HG03460 (cell line): ENCODE measurements around the gene CDC34.

Source experiments
- ATAC-seq: cut with Tn5 transposase; IDR thresholded peaks from one replicate; pipeline ENCODE4 v1.9.1; 2021; ENCODE audit not compliant: unreplicated experiment

CDC34 gene

DNA sequence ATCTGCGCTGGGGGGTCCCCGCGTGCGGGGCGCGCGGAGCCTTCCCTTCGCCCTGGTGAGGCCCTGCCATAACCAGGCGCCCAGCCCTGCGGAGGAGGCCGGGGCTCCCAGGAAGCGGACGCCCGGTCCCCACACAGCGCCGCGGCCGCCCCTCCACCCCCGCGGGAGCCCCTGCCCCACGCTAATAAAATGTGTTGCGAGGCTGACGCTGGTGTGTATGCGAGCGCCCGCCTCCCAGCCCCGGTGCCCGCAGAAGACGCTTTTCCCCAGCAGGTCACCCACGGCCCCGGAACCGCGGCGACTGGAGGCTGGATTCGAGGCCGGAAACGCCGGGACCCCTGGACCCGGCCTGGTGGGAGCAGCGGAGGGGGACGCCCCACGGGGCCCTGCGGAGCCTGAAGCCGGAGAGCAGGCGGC, 12.1 kb upstream of the CDC34 start:
- no peak for ATAC-seq

DNA sequence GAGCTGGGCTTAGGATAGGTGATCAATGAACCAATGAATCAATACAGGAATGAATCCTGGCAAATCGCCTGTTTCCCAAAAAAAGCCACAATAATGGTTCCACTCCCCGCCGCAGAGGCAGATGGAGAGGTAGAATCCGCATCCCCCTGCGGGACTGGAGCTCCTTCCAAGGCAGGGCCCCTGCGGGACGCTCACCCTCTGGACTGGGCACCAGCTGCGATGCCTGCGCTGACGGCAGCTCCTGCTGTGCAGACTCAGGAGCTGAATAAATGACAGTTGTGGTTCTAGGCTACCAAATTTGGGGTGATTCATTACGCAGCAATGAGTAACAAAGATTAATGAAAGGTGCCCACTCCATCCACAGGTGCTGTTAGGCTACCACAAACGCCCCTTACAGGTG, 8.8 kb upstream of the CDC34 start:
- ATAC-seq: no peak

DNA sequence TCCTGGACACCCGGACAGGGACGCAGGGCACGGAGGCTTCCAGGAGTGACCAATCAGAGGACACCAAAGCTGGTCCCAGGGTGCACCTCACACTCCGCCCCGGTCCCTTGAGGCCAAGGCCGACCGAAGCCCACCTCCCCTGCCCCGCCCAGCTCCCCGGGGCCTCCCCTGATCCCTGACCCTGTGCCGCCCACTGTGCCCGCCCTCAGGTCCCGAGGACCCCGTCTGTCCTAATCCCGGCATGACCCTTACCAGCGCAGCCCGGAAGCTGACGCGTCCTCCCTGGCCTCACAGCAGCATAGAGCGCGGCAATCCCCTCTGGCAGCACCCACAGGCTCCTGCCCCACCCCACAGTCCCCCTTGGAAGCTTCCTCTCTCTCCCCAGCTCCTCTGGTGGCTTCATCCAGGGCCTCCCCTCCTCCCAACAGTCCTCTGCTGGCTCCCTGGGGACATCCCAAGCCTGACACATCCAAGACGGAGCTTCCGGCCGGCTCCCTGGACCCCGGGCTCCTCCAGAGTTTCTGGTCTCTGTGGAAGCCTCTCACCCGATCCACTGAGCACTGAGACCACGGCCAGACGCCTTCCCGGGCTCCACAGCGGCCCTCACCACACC, 7.4 kb upstream of the CDC34 start:
- ATAC-seq: no peak

DNA sequence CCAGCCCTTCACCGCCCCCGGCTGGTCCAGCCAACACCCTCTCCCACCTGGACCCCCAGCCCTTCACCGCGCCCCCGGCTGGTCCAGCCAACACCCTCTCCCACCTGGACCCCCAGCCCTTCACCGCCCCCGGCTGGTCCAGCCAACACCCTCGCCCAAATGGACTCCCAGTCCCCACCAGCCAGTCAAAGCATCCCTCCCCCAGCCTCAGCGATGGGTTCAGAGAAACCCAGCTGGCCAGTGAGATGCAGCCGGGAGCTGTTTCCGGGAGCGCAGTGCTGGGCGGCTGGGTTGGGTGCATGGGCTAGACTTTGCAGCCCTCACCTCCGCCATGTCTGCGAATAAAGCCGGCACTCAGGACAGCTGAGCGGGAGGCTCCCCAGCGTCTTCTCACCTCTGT, 6.5 kb upstream of the CDC34 start:
- no peak for ATAC-seq

DNA sequence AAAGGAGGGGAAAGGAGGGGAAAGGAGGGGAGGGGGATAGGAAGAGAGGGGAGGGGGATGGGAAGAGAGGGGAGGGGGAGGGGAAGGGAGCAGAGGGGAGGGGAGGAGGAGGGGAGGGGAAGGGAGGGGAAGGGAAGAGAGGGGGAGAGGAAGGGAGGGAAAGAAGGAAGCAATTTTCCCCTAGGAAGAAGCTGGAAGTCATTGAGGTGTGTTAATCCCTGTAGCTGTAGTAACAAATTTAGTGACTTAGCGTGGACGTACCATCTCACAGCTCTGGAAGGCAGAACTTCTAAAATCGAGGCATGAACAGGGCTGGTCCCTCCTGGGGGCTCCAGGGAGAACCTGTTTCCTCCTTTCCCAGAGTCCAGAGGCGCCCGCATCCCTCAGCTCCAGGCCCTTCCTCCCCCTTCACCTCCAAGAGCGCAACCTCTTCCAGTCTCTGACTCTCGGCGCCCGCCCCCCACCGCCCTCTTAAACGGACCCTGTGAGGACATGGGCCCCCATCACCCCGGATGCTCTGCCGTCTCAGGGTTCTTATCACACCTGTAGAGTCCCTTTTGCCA, 5.6 kb upstream of the CDC34 start:
- no peak for ATAC-seq

DNA sequence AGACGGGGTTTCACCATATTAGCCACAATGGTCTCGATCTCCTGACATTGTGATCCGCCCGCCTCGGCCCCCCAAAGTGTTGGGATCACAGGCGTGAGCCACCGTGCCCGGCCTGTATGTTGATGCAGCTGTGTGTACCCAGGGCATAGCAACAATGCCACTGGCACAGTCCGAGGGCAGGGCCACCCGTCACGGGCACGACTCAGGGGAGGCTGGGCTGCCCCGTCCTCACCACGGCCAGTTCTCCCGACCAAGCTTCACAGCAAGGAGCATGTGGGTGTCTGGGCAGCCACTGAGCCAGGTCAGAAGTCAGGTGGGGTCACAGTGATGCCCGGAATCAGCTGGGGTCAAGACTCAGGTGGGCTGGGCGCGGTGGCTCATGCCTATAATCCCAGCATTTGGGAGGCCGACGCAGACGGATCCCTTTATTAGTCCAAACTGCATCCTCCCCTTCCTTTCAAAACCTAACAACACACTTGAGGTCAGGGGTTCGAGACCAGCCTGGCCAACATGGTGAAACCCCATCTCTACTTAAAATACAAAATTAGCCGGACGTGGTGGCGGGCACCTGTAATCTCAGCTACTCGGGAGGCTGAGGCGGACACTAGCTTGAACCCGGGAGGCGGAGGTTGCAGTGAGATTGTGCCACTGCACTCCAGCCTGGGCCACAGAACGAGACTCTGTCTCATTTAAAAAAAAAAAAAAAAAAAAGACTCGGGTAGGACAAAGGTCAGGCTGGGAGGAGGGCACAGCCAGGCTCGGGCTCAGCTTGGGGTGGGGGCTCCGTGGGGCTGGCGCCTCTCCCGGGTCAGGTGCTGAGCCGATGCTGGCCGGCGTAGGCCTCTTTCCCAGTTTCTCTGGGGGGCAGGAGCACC, 1.2 kb upstream of the CDC34 start:
- ATAC-seq: no peak

DNA sequence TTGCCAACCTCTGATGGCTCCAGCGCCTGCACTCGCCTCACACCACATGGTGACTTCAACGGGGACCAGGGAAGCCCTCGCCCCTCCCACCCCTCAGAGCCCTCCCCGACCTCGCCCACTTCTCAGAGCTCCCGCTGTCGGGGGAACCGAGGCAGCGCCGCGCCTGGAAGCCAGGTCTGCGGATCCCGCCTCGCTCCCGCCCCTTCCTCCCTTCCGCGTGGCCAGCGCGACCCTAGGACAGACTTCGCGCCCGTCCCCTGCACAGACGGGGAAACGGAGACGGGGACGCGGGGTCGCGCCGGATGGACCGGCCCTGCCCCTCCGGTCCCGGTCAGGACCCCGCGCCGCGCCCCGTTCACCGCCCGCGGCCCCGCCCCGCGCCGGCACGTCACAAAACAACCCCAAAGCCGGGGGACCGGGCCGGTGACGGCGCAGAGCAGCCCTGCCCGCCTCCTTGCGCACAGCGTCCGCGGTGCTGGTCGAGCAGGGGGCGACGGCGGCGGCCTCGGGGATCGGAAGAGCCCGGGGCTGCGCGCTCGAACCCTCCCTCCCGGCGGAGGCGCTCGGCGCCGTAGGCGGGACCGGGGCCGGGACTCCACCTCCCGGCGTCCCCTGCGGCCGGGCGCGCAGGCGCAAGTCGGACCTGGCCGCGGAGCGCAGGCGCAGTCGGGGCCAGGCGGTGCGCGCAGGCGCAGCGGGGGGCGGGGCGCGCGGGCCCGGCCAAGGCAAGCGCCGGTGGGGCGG, 379 bp upstream of the CDC34 start:
- peak; percentile 62 for ATAC-seq

DNA sequence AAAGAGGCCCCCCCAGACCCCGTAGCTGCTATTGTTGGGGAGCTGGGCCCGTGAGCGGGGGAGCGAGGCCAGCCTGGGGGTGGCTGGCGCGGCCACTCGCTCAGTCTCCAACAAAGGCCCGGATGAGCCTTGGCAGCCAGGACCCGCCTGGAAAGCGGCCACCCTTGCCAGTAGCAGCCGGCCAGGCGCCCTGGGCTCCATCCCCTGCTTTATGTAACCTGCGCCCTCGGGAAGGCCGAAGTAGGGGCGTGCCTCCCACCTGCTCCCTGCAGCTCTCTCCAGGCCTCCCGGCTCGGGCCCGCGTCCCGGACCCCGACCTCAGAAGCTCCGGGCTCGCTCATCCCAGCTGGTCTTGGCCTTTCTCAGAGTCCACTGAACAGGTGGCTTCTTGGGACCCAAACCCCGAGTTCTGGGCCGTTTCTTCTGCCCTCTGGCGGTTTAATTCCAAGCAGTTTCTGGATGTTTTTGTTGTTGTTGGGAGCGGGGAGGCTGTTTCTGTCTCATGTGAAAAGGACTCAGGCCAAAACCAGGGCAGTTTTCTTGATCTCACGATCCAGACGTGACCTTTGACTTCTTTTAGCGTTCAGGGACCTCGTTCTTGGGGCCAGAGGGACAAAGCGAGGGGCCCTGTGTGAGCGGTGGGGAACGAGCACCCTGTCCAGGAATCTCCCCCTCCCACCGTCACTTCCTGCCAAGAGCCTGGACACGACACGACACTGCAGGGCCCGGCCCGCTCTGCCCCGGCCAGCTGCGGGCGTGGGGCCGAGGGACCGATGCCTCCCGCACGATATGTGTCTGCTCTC, 1.2 kb downstream of the CDC34 start:
- no peak for ATAC-seq

DNA sequence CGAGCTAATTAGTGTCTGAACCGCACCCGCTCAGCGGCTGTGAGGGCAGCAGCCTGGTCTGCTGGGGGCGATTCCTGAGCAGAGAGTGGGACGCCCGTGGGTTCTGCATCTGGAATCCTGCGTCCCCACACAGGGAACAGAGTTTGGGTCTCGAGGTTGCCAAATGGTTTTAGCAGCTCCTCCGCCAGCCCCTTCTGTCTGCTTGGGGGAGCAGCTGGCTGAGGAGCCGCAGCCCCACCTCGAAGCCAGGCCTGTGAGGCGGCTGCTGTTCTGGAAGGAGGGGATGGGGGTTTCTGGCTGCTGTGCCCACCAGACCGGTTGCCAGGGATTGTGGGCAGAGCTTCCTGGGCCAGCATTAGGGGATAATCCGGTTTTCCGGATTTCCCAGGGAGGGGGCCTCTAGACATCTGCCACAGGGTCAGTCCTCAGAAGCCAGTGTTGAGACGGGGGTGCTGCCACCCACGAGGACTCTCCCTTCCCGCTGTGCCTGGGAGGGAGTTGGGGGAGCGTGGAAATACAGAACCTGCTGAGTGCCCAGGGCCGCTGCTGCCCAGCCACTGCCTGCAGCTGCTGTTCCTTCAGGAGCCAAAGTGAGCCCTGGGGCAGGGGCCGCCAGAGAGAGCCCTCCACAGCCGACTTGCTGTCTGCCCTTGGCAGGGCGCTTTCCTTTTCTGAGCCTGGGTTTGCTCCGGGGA, 2.0 kb downstream of the CDC34 start:
- ATAC-seq: no peak

DNA sequence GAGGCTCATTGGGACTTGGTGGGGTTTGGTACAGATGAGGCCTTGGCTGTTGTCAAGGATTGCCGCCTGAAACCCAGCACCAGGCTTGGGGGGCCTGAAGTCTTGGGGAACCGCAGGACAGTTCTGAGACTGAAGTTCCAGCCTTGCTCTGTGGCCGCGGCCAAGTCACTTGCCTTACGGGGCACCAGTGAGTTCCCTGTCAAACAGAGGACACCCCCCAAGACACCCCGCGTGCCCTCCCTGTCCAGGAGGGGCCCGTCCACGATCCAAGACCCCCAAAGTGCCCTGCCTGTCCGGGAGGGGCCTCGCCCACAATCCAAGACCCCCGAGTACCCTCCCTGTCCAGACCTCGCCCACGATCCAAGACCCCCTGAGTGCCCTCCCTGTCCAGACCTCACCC, 2.5 kb downstream of the CDC34 start:
- no peak for ATAC-seq

DNA sequence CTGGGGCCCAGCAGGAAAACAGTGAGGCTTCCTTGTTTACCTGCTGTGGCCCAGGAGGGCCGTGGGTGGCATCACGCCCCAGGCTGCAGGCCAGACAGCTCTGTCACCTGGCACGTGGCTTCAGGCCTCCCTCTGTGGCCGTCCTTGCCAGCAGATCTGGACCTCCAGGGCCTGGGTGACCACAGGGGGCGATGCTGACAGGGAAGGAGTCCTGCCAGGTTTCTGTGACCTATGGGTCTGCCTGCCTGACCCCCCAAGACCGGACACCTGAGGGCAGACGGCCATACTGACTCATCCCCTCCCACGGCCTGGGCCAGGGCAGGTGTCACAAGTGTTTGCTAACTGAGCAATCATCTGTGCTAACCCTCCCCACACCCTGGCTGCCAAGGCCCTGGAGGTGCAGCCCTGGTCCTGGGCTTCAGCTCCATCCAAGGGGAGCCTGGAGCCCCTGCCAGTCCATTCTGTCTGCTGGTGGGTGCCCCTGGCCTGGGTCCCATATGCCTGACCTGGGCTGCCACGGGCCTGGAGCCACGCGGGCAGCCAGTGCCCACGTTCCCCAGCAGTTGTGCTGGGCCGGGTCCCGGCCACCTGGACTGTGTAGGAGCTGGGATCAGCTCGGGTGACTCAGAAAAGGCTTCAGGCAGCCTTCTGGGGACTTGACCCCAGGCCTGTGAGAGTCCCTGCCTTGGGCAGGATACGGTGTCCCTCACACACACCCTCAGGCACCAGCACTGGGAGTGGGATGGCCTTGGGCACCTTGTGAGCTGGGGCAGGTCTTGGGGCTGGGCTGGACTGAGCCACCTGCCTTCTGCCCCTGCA, 3.7 kb downstream of the CDC34 start:
- ATAC-seq: no peak

DNA sequence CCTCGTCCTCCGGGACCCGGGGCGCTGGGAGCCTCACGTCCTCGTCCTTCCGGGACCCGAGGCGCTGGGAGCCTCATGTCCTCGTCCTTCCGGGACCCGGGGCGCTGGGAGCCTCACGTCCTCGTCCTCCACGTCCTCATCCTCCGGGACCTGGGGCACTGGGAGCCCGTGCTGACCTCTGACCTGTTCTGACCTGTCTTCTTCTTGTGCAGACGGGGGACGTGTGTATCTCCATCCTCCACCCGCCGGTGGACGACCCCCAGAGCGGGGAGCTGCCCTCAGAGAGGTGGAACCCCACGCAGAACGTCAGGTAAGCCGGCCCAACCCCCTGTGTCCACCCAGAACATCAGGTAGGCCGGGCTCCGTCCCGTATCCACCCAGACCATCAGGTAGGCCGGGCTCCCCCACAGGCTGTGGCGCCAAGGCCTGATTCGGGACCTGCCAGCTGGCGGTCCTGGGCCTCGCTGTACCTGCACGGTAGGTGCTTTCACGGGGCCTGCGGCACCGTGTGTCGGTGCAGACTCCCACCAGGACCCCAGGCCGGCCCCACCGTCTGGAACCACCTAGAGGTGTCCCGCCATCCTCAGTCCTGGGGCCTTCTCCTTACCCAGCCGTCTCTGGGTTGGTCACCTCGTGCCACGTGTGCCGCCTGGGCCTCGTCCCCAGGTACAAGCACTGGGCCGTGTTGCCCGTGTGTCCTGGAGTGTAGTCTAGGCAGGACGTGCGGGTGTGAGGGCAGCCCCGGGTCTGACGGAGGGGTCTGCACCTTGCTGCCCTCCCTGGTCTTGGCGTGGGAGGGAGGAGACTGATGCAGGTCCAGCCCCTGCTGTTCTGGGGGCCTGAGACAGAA, 4.7 kb downstream of the CDC34 start:
- ATAC-seq: no peak

DNA sequence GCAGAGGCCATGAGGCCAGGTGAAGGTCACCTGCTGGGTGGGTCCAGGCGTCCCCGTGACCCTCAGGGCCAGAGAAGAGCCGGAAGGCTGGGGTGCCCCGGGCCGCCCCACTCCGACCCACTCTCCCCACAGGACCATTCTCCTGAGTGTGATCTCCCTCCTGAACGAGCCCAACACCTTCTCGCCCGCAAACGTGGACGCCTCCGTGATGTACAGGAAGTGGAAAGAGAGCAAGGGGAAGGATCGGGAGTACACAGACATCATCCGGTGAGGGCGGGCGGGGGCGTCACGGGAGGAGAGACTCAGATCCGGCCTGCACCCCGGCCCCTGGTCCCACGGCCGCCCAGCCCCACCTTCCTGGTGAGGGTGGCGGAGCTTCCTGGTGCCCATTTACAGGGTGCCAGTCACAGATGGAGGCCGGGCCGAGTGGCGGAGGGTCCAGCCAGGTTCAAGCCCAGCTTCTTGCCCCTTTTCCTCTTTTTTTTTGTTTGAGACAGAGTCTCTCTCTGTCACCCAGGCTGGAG, 5.4 kb downstream of the CDC34 start:
- no peak for ATAC-seq

DNA sequence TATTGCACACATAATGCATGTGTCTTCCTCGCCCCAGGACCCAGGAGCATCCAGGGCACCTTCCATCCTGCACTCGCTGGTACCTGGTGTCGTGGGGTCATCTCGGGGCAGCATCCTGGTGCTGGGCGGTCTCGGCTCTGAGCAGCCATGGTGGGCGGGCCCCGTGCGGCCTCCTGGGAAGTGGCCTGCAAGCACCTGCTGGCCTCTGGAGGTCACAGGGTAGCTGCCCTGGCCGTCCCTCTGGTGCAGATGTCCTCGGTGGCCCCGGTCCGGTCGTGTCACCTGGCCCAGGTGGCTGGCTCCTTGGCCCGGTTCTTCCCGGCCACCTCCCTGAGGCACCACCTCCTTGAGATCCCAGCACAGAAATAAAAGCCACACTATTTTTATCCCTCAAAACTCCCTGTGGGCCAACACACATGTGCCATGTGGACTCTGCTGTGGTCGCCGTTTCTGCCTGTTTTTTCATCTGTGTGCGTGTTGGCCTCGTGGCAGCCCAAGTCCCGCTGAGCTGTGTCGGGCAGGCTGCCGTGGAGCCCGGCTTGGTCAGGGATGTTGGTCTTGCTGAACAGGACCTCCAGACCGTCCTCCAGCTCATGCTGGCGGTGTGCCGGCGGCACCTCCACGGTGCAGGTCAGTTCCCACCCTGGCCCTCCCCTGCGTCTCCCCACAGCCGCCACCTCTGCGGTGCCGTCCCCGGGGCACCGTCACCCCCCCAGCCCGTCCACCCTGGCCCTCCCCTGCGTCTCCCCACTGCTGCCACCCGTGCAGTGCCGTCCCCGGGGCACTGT, 7.3 kb downstream of the CDC34 start:
- no peak for ATAC-seq

DNA sequence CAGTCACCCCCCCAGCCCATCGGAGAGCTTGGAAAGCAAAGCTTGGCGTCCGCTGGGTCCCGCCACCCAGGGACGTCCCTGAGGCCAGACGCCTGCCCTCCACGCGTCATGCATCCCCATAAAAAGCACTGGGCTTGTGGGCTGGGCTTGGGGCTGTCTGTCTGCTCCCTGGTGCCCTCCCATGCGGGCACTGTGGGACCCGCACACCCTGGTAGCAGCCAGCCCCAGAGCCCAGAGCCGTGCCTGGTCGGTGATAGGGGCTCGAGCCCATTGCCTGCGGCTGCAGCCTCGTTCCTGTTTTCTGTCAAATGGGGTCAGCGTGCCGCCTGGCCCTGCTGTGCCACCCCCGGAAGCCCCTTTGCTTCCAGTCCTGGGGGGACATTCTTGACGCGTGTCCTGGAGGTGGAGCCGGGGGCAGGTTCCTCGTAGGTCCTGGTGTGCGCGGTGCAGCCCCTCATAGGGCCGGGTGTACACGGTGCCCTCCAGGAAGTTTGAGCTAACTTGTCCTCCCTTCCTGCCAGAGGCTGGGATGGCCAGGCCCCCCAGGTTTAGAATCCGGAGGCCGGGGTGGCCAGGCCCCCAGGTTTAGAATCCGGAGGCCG, 8.0 kb downstream of the CDC34 start:
- no peak for ATAC-seq

DNA sequence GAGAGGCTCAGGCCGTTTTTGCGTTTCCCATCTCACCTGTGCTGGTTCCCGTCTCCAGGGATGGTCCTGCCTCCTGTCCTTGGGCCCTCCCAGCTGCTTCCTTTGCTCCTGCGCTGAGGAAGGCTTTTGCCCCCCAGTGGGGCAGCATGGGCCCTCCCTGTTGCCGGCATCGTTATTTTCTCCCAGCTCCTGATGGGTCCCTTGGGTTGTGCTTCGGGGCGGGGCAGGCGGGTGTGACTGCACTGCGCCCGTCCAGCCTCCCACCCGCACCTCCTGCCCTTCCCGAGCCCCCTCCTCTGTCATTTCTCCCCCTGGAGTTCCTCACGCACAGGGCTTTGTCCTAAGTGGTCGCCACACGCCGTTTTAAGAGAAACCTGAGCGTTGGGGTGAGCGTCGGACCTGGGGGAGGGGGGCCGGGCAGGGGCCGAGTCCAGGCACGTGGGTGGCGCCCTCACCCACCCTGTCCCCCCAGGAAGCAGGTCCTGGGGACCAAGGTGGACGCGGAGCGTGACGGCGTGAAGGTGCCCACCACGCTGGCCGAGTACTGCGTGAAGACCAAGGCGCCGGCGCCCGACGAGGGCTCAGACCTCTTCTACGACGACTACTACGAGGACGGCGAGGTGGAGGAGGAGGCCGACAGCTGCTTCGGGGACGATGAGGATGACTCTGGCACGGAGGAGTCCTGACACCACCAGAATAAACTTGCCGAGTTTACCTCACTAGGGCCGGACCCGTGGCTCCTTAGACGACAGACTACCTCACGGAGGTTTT, 9.5 kb downstream of the CDC34 start:
- no peak for ATAC-seq
